Measurements from ENCODE around the gene MATN3. TPM values are rescaled to one million over a fixed set of nuclear protein-coding genes. Genes with fewer than 3 reads are reported as not detected.

The MATN3 gene
- polyA plus RNA-seq, 3 donors: not detected

DNA sequence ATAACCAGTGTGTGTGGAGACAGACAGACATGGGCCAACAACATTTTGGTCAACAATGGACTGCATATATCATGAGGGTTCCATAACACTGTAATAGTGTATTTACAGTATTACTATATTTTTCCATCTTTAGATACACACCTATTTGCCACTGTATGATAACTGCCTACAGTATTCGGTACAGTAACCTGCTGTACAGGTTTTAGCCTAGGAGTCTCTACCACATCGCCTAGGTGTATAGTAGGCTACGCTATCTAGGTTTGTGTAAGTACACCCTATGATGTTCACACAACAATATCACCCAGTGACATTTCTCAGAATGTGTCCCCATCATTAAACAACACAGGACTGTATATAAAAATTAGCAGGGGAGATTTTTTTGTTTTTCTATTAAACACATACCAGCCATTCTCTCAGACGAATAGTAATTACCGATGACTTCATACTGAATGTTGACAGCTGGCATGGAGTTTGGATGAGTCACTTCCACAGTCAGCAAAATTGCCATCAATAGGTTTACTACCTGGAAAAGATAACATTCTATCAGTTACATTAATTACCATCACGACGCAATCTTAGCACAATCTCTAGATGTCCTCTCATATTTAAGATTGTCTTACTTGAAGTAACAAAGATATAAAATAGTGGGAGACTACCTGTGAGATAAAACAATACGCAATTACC is 28.2 kb upstream of the MATN3 start:
- H3K4me1 ChIP-seq (ENCODE audit: control insufficient read depth in 1 of 2, insufficient read depth in 2 of 2, low read length in 2 of 2): peaks cover 4 to 7% of the 10 kb centered on the region in 2 donors
- Mint-ChIP-seq H3K4me1 (peaks cover 12% of the 10 kb centered on the region), H3K27me3 (ENCODE audit: low read depth in 3 of 3) (no peaks in the 10 kb centered on the region), H3K4me3 (no peak overlapping the region), H3K27ac (peak overlapping the region in 1 of 7 donors; percentile 45), H3K36me3 (peaks cover 67 to 73% of the 10 kb centered on the region in 2 donors), H3K9me3 (no peaks in the 10 kb centered on the region)
- H3K36me3 ChIP-seq (replicated peaks in 1 of 2; ENCODE audit: control insufficient read depth in 1 of 2, insufficient read depth in 2 of 2, low read length in 2 of 2): peaks cover 59 to 79% of the 10 kb centered on the region in 2 donors
- no peak overlapping the region for H3K4me2 ChIP-seq (replicated peaks; ENCODE audit: extremely low read depth, low read length, poor library complexity, severe bottlenecking)
- peaks cover 99% of the 10 kb centered on the region for H3K79me2 ChIP-seq (ENCODE audit: insufficient read depth, low read length)
- no peaks in the 10 kb centered on the region for H3K9me3 ChIP-seq (replicated peaks in 1 of 2; ENCODE audit: control insufficient read depth in 1 of 2, insufficient read depth in 1 of 2, low read length in 2 of 2)
- DNase-seq: no peak
- no CpG with 5 or more reads among the region's 8 CpGs for WGBS (ENCODE audit: insufficient coverage)
- H2AFZ ChIP-seq (ENCODE audit: insufficient read depth, low read depth, low read length, poor library complexity, severe bottlenecking): no peak overlapping the region
- no peak overlapping the region for H3K27ac ChIP-seq (ENCODE audit: low read depth in 1 of 2, low read length in 2 of 2)
- TF ChIP-seq, protein P1, sequence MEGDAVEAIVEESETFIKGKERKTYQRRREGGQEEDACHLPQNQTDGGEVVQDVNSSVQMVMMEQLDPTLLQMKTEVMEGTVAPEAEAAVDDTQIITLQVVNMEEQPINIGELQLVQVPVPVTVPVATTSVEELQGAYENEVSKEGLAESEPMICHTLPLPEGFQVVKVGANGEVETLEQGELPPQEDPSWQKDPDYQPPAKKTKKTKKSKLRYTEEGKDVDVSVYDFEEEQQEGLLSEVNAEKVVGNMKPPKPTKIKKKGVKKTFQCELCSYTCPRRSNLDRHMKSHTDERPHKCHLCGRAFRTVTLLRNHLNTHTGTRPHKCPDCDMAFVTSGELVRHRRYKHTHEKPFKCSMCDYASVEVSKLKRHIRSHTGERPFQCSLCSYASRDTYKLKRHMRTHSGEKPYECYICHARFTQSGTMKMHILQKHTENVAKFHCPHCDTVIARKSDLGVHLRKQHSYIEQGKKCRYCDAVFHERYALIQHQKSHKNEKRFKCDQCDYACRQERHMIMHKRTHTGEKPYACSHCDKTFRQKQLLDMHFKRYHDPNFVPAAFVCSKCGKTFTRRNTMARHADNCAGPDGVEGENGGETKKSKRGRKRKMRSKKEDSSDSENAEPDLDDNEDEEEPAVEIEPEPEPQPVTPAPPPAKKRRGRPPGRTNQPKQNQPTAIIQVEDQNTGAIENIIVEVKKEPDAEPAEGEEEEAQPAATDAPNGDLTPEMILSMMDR (IDR thresholded peaks at IDR 0.05): no peak
- H3K9ac ChIP-seq (ENCODE audit: insufficient read depth, low read length, poor library complexity, severe bottlenecking): no peak overlapping the region
- intact Hi-C loops (cut with micrococcal nuclease): no loop called here
- H4K20me1 ChIP-seq (ENCODE audit: insufficient read depth, low read length): peaks cover 100% of the 10 kb centered on the region
- H3K4me3 ChIP-seq (replicated peaks in 1 of 3; ENCODE audit: low read depth in 2 of 3, low read length in 3 of 3): no peak overlapping the region
- no peaks in the 10 kb centered on the region for H3K27me3 ChIP-seq (ENCODE audit: control insufficient read depth in 2 of 2, insufficient read depth in 2 of 2, low read length in 2 of 2)

DNA sequence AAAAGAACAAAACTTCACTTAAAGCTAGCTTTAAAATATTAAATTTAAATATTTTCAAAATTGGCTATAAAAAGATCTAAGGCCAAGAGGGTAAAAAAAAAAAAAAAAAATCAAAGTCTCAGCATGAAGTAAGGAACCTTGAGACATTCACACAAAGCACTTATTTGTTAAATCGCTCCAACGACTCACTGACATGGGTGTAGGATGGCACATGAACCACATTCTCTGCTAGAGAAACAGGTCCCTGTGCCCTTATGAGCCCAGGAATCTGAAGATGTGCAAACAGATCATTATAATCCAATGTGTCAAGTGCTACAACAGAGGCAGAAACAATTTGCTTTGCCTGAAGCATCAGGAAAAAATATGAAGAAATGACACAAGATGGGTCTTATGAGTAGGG is 25.2 kb upstream of the MATN3 start:
- no peak for DNase-seq
- Histone ChIP-seq H3K27me3 (ENCODE audit: control insufficient read depth in 2 of 2, insufficient read depth in 2 of 2, low read length in 2 of 2) (no peaks in the 10 kb centered on the region), H3K36me3 (replicated peaks in 1 of 2; ENCODE audit: control insufficient read depth in 1 of 2, insufficient read depth in 2 of 2, low read length in 2 of 2) (peaks cover 79 to 98% of the 10 kb centered on the region in 2 donors), H3K4me3 (replicated peaks in 1 of 3; ENCODE audit: low read depth in 2 of 3, low read length in 3 of 3) (no peak overlapping the region), H3K9me3 (replicated peaks in 1 of 2; ENCODE audit: control insufficient read depth in 1 of 2, insufficient read depth in 1 of 2, low read length in 2 of 2) (no peaks in the 10 kb centered on the region), H3K79me2 (ENCODE audit: insufficient read depth, low read length) (peaks cover 70% of the 10 kb centered on the region), H2AFZ (ENCODE audit: insufficient read depth, low read depth, low read length, poor library complexity, severe bottlenecking) (no peak overlapping the region), H3K4me1 (ENCODE audit: control insufficient read depth in 1 of 2, insufficient read depth in 2 of 2, low read length in 2 of 2) (no peaks in the 10 kb centered on the region), H3K9ac (ENCODE audit: insufficient read depth, low read length, poor library complexity, severe bottlenecking) (no peak overlapping the region), H3K4me2 (replicated peaks; ENCODE audit: extremely low read depth, low read length, poor library complexity, severe bottlenecking) (no peak overlapping the region), H3K27ac (ENCODE audit: low read depth in 1 of 2, low read length in 2 of 2) (peak overlapping the region in 1 of 2 donors; percentile 24), H4K20me1 (ENCODE audit: insufficient read depth, low read length) (peaks cover 100% of the 10 kb centered on the region)
- no peak overlapping the region for H3K4me3 Mint-ChIP-seq
- H3K9me3 Mint-ChIP-seq: no peaks in the 10 kb centered on the region
- H3K27me3 Mint-ChIP-seq (ENCODE audit: low read depth in 3 of 3): no peaks in the 10 kb centered on the region
- WGBS (ENCODE audit: insufficient coverage): 100% methylated on average over 2 of the region's 2 CpGs
- intact Hi-C loops (cut with micrococcal nuclease): no loop called here
- peaks cover 88 to 90% of the 10 kb centered on the region in 2 donors for H3K36me3 Mint-ChIP-seq
- TF ChIP-seq, protein P1 (IDR thresholded peaks at IDR 0.05): no peak
- H3K4me1 Mint-ChIP-seq: peaks cover 9% of the 10 kb centered on the region
- peak overlapping the region in 1 of 7 donors; percentile 16 for H3K27ac Mint-ChIP-seq

Data from CD14-positive monocyte (primary cell).